ENCODE measurements around the gene FOXK2. TPM values are rescaled to one million over a fixed set of nuclear protein-coding genes. Genes with fewer than 3 reads are reported as not detected.

Gene FOXK2
- total RNA-seq, 2 donors from 2014 or later = 35.9 to 53.9 TPM

DNA sequence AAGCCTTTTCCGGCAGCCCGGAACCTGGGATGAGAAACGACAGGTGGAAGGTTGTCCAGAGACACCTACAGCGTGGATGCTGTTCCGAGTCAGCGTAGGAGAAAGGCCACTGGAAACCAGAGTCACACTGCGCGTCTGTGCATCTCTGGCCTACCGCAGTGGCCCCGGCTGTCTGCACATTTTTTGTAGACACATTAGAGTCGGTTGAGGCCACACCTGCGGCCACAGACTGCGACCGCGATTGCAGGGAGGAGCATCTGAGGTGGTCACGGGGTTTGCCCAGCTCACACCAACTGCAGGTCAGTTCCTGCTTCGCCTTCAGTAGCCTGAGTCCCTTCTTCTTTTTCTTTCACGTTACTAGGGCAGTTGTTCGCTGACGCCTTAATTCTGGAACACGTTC, 76.4 kb downstream of the FOXK2 start:
- no peak for ATAC-seq

DNA sequence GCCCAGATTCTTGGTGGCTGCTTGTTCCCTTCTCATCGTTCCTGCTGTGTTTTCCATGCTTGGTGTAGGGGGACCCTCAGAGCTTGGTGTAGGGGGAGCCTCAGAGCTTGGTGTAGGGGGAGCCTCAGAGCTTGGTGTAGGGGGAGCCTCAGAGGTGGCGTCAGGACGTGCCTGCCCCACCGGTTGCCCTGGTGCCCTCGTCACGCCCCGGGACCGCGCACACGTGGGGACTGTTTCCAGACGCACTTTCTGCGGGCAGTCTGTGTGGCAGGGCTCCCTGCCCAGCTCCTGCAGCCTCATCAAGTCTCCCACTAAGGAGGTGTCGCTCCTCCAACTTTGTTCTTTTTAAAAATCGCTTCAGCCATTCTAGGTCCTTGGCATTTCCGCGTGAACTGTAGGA, 76.8 kb downstream of the FOXK2 start:
- intact Hi-C loops (cut with DNase I) = no loop called here
- DNase-seq (no peak), ATAC-seq (no peak)

More for the DNA sequence above, 76.4 kb downstream of the FOXK2 start:
- intact Hi-C loops (cut with DNase I) = no loop called here
- DNase-seq = no peak

DNA sequence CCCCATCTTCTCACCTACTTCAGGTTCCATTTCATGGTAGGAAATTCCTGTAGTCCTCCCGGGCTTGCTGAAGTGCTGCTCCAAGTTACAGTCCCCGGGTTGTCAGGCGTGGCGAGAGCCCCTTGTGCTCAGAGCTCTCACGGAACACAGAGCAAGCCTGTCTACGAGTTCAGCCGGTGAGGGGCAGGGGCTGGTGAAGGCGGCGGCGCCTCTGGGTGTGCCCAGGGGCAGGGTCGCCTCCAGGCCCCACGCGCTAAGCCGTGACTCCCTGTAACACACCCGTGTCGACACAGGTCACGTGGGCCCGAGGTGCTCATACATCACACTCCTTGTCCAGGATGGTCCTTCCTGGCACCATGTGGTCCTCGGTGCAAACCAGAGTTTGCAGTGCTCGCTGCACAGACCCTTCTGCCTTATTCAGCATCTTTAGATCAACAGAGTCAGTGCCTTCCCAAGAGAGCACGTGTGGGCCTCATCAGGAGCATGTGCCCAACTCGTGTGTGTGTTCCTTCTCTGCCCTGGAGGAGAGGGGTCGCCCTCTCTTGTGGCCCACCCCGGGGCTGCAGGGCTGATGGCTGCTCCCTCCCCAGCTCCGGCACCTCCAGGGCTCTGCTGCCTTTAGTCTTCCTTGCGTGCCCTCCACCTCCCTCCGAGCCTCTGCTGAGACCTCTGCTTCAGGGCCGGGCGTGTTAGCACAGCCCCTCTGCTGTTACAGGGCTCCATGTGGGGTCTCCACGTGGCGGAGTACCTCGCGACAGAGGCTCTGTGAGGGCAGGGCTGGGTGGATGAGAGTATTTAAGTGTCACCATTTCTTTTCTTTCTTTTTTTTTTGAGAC, 77.5 kb downstream of the FOXK2 start:
- intact Hi-C loops (cut with DNase I) = no loop called here
- DNase-seq = no peak
- no peak for ATAC-seq

DNA sequence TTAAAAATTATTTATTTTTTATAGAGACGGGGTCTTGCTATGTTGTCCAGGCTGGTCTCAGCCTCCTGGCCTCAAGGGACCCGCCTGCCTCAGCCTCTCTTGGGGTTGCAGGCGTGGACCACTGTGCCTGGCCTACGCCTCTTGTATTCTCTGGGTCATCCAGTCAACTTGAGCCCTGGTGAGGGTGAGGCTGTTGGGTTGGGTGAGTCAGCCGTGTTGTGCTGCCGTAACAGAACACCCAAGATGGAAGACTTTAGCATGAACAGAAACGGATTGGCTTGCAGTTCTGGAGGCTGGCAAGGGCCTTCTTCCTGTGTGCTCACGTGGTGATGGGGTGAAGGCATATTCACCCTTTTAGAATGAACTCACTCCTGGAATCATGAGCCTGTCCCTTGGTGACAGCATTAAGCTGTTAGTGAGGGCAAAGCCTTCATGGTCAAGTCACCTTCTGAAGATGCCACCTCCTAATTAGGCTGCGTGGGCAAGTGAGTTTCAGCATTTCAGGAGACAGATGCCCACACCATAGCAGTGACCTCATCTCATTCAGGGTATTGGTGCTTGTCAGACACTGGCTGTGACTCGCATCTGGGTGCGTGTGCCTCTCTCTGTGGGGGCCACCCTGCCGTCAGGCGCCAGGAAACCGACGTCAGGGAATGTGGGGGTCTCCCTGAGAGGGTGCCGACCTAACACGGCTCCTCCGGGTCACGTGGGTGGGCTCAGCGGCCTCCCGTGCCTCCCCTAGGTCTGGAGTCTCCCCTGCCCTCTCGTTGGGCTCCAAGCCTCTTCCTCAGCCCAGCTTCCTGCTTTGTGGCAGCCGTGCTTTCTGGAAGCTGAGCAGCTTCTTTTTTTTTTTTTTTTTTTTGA, 79.0 kb downstream of the FOXK2 start:
- no peak for DNase-seq
- ATAC-seq = no peak
- intact Hi-C loops (cut with DNase I) = no loop called here

DNA sequence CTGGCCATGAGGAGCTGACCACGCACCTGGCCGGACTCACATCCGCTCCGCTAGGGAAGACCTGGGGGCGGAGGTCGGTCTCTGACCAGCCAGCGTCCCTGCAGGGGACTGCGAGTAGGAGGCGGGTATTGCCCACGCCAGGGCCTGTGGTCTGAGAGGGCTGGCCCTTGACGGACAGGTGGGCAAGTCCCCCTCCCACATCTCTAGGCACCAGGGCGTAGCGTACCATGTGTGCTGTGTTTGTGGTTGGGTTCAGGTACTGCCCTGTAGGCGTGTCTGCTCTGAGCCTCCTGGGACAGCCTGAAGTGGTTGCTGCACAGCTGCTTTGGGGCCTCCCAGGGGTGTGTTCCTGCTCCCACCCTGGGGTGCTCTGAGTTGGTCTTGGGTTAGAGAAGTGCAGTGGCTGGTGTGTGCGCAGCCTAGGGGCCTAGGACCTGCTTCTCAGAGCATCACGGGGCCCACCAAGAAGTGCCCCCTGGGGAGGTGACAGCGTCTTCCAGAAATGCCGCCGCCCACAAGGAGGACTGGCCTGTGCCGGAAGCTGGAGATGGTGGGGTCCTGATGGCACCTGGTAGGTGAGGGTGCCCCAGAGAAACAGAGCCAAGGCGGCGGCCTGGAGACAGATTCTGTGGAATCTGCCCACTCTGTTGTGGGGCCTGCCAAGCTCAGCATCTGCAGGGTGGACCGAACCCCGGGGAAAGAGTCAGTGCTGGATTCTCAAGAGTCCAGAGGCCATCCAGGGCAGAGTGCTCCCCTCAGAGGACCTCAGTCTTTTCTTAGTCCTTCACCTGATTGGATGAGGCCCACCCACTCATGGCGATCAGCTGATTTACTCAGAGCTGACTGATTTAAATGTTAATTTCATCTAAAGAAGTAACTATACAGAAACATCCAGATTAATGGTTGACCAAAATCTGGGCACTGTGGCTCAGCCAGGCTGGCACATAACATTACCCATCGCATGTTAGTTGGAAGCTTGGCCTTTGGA, 80.4 kb downstream of the FOXK2 start:
- intact Hi-C loops (cut with DNase I) = no loop called here
- no peak for ATAC-seq
- DNase-seq = no peak

DNA sequence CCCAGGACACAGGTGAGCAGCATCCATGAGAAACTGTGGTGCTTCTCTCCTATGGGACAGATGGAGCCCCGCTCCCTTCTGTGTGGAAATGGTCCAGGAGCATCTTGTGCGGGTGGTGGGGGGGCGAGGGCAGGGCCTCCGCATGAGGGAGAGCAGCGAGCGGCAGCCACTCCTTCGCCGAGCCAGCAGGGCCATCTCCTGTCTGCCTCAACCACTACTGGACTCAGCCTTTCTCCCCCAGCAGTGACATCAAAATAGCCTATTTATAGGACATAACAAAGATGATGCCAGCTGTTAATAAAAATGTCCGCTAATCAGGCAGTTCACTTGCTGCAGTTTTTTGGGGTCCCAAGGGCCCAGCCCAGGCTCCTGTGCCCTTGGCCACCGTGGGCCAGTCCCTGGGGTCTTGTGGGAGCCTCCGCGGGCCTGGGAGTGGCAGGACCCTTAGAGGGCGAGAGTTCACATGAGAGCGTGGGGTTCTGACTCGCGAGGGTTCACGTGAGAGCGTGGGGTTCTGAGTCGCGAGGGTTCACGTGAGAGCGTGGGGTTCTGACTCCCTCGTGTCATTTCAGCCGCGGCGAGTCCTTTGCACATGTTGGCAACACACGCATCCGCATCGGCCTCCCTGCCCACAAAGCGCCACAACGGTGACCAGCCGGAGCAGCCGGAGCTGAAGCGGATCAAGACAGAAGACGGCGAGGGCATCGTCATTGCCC, 81.4 kb downstream of the FOXK2 start:
- intact Hi-C loops (cut with DNase I) = no loop called here
- peak; percentile 35 to 50 for ATAC-seq
- DNase-seq = no peak

DNA sequence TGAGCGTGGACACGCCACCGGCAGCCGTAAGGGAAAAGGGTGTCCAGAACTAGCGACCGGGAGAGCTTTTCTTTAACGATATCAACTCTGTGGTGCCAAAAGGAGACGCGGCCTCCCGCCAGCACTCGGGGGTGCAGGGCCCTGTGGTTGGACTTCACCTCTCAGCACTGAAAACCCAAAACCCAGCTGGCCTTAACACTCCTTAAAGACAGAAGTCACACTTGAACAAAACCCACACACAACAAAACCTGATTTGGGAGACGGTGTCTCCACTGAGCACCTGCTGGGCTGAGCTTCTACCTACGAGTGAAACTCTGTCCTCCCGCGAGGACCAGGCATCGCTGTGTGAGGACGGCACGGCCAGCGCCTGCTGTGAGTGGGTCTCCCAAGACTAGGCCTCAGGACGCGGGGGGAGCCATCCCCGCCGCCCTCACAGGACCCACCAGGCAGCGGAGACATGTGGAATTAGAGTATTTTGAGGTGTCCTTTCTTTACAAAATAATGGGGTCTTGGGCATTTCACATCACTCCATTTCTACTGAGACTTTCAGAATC, 82.0 kb downstream of the FOXK2 start:
- no peak for ATAC-seq
- intact Hi-C loops (cut with DNase I) = no loop called here
- no peak for DNase-seq

DNA sequence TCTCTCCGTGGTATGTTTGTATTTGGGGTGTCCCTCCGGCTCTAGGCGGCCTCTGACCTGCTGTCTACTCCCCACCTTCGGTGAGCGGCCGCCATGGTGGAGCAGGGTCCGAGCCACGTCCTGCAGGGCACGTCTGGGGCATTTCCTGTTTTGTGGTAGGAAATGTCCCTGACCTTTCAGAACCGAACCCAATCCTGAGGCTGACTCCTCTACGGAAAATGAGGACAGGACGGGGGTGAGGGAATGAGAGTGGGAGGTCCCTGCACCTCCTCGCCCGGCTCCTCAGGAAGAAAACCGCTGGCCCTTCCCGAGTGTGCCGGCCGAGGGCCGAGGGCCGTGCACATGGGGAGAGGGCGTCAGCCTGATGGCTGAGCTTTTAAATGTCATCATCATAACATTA, 83.0 kb downstream of the FOXK2 start:
- DNase-seq (no peak), ATAC-seq (no peak)
- intact Hi-C loops (cut with DNase I) = no loop called here

DNA sequence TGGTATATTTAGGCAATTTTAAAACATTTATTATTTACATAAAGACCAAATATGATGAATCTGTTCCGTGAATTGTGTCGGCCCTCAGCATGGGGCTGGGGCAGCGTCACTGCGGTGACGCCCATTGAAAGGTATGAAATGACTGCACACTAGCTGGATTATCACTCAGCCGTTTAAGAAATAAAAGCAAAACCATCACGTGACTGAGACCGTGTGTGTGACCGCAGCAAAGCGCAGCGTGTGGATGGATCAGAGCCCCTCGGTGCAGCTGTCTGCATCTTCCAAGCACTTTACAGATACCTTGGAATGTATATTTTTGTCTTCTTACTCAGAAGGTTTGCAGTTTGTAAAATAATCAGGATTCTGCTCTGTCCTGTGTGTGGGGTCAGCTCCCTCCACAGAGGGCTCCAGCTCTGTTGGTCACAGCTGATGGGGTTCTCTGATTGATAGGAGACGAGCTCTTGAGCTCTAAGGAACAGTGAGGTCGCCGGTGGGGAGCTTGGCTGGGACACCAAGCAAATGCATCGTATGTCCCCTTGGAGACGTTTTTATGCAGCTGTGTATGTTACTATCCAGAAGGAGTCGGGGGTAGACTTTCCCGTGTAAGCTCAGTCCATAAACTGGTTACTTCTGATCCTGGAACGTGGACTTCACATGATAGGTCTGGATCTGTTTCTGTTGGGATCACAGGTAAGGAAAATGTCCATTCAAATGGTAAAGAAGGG, 83.6 kb downstream of the FOXK2 start:
- no peak for DNase-seq
- ATAC-seq = no peak
- intact Hi-C loops (cut with DNase I) = no loop called here

DNA sequence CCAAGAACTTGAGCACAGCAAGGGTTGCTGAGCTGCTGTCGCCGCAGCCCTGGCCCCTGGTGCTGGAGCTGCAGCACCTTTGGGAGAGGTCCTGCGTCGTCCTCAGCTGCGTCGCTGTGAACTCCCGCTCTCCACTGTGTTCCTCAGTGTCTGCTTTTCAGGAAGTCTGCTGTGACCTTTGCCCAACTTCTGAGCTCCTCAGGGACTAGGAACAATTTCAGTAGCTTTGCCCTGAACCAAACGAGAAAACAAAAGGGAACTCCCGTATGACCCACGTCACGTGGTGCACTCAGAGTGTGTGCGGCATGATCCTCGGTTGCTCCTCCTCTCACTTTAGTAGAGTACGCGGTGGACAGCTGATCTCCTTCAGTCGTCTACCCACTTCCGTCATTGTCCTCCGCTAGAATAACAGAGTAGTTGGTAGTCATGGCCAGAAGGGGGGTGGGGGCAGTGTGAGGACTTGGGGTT, 84.5 kb downstream of the FOXK2 start:
- ATAC-seq (peak; percentile 64 to 84), DNase-seq (peak; percentile 64)
- intact Hi-C loops (cut with DNase I) = no loop called here

DNA sequence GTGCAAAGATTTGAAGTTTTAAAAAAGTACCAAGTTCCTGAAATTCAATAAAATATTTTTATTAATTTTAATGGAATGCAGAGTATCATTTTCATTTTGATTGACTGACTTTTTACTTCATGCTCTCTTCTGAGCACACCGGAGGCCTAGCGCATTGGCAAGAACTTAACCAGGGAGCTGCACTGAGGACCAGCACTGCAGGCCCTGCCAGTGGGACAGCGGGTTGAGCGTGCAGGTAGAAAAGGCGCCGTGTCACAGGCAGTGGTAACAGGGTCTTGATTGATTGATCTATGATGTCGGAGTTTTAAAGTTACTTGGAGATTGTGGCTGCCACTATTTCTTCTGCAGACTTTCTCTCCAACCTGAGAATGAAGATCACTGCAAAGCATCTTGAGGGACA, 85.0 kb downstream of the FOXK2 start:
- DNase-seq (no peak), ATAC-seq (no peak)
- intact Hi-C loops (cut with DNase I) = no loop called here

DNA sequence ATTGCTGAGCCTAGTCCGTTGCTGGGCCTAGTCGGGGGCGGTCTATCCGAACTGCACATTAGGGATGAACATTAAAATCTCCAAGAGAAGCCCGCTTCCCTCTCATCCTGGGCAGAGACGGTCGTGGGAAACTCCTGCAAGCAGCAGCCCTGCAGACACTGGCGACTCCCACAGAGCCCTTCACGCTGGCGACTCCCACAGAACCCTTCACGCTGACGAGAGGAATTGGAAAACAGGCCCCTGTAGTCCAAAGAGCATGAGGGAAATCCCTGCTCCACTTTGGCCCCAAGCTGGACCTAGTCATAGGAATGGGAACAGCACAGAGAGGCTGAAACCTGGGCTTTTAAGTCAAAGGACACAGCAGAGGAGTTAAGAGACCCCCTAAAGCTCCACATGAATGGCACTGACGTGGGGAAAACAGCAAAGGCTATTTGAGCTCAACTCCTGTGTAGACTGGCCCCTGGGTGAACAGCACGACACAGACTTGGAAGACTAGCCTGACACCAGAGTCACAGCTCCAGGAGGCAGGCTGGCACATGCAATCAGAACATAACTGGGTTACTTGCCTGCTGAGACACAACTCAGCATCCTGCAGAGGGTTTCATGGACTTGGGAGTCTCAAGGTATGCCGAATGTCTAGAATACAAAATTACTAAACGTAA, 86.5 kb downstream of the FOXK2 start:
- DNase-seq (no peak), ATAC-seq (no peak)
- intact Hi-C loops (cut with DNase I) = no loop called here

DNA sequence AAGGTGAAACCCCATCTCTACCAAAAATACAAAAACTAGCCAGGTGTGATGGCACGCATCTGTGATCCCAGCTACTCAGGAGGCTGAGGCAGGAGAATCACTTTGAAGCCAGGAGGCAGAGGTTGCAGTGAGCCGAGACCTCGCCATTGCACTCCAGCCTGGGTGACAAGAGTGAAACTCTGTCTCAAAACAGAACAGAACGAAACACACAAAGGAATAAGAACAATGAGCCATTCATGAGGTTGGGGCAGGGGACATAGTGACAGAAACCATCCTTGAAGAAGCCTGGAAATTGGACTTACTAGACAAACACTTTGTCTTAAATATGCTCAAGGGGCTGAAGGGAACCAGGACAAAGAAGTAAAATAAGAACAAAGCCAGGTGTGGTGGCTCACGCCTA, 89.3 kb downstream of the FOXK2 start:
- intact Hi-C loops (cut with DNase I) = no loop called here
- DNase-seq (no peak), ATAC-seq (no peak)

DNA sequence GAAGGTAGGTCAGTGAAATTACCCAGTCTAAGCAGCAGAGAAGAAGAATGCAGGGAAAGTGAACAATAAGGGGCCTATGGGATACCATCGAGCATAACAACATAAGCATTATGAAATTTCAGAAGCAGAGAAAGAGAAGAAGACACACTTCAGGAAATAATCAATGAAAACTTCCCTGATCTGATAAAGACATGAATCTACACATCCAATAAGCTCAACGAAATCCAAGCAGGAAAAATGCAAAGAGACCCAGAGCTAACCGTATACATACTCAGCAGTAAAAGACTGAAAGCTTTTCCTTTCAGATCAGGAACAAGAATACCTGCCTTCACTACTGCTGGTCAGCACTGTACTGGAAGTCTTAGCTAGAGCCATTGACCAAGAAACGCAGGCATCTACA, 90.1 kb downstream of the FOXK2 start:
- intact Hi-C loops (cut with DNase I) = no loop called here
- DNase-seq = no peak

DNA sequence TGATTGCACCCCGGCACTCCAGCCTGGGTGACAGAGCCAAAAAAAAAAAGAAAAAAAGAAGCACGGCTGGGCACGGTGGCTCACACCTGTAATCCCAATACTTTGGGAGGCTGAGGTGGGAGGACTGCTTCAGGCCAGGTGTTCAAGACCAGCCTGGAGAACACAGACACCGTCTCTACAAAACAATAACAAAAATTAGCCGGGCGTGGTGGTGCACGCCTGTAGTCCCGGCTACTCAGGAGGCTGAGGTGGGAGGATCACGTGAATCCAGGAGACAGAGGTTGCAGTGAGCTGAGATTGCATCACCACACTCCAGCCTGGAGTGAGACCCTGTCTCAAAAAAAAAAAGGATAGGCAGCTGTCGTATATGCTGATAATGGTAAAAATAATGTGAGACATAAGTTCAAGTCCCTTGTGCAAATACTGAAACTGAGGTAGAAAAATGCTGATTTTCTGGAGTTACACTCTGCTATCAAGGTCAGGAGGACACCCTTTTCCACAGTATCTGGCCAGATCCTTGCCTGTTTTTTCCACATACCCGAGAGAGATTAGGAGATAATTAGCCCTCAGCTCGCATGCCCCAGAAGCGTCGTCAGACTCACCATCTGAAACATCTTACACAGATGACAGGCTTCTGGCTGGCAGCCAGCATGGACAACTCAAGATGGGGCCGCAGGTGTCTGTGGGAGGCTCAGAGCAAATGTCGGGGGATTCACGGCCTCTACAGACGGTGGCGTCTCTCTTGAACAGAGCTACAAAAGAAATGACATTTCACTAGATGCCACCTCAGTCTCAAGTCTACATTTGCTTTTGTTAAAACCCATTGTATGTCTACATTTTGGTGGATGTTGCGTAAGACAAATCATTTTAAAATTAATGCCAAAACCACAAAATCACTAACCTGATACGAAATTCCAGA, 91.9 kb downstream of the FOXK2 start:
- ATAC-seq = peak; percentile 35 to 61
- intact Hi-C loops (cut with DNase I) = no loop called here
- DNase-seq = no peak

More for the DNA sequence above, 90.1 kb downstream of the FOXK2 start:
- no peak for ATAC-seq
